AG09309 (cell line): ENCODE measurements around the gene LURAP1L.

Source experiments
- DNase-seq: peaks from one replicate; pipeline ENCODE4 v3.0.0-alpha.2; 2010; ENCODE audit warnings: low read depth
- H3K4me3 ChIP-seq: 2 replicates; pipeline ENCODE4 v1.5.1; 2011; ENCODE audit warnings: mild to moderate bottlenecking, low read depth, low read length, moderate library complexity; ENCODE audit not compliant: control insufficient read depth
- CTCF ChIP-seq: IDR thresholded peaks from 2 replicates; pipeline ENCODE4 v1.5.1; 2011; ENCODE audit warnings: mild to moderate bottlenecking, low read depth, low read length, inconsistent platforms; ENCODE audit not compliant: insufficient read depth, control insufficient read depth; ENCODE audit errors: missing control alignments

The LURAP1L gene

GRCh38 chr9:12773562-12773961 lies 1.3 kb upstream of the LURAP1L start:
- H3K4me3 ChIP-seq, result no peak overlapping the region
- no peak for TF ChIP-seq CTCF
- DNase-seq, result no peak

GRCh38 chr9:12775679-12776512 lies 1.1 kb downstream of the LURAP1L start:
- peak; percentile 55 for DNase-seq
- peak overlapping the region; percentile 88 for H3K4me3 ChIP-seq
- TF ChIP-seq CTCF, result peak; percentile 57

- DNase-seq, result no peak
- TF ChIP-seq CTCF, result no peak
- H3K4me3 ChIP-seq, result peak overlapping the region; percentile 88
Measured at GRCh38 chr9:12776513-12777055, 1.8 kb downstream of the LURAP1L start.

- no peak for TF ChIP-seq CTCF
Measured at GRCh38 chr9:12777121-12778022, 2.6 kb downstream of the LURAP1L start.

GRCh38 chr9:12778389-12778788 lies 3.6 kb downstream of the LURAP1L start:
- H3K4me3 ChIP-seq, result no peak overlapping the region
- no peak for TF ChIP-seq CTCF
- DNase-seq, result no peak

More at GRCh38 chr9:12777121-12778022, 2.6 kb downstream of the LURAP1L start:
- no peak for DNase-seq
- peak overlapping the region; percentile 88 for H3K4me3 ChIP-seq

GRCh38 chr9:12781226-12781733 lies 6.5 kb downstream of the LURAP1L start:
- no peak for TF ChIP-seq CTCF
- no peak for DNase-seq
- H3K4me3 ChIP-seq, result no peak overlapping the region
